H9 (cell line): ENCODE data around the gene HIC1. TPM values are rescaled to one million over a fixed set of nuclear protein-coding genes. Genes with fewer than 3 reads are reported as not detected.

Experiments used
- DNase-seq: peaks from one replicate; pipeline ENCODE4 v3.0.0-alpha.2; 2017
- H2AFZ ChIP-seq: one replicate; pipeline ENCODE4 v1.6.1; 2013; ENCODE audit warnings: mild to moderate bottlenecking, low read length, control low read depth, moderate library complexity
- H2AK5ac ChIP-seq: 2 replicates; pipeline ENCODE4 v1.6.1; 2013; ENCODE audit warnings: low read length, control low read depth, mixed read lengths; ENCODE audit not compliant: insufficient read length
- H2BK120ac ChIP-seq: one replicate; pipeline ENCODE4 v1.6.1; 2013; ENCODE audit warnings: low read depth, mild to moderate bottlenecking, low read length, control low read depth, inconsistent platforms; ENCODE audit not compliant: poor library complexity, severe bottlenecking
- H2BK12ac ChIP-seq: 2 replicates; pipeline ENCODE4 v1.6.1; 2013; ENCODE audit warnings: low read length, control low read depth, mixed read lengths, low read depth; ENCODE audit not compliant: insufficient read length
- H2BK15ac ChIP-seq: 2 replicates; pipeline ENCODE4 v1.6.1; 2013; ENCODE audit warnings: low read depth, low read length, control low read depth
- H2BK20ac ChIP-seq: one replicate; pipeline ENCODE4 v1.6.1; 2013; ENCODE audit warnings: low read depth, mild to moderate bottlenecking, low read length, control low read depth, inconsistent platforms; ENCODE audit not compliant: poor library complexity, severe bottlenecking
- H2BK5ac ChIP-seq: 2 replicates; pipeline ENCODE4 v1.6.1; 2013; ENCODE audit warnings: low read length, control low read depth, mixed read lengths; ENCODE audit not compliant: insufficient read length
- H3K14ac ChIP-seq: 2 replicates; pipeline ENCODE4 v1.6.1; 2013; ENCODE audit warnings: low read length, control low read depth; ENCODE audit not compliant: insufficient read depth
- H3K18ac ChIP-seq: 2 replicates; pipeline ENCODE4 v1.6.1; 2013; ENCODE audit warnings: low read depth, mild to moderate bottlenecking, mixed read lengths, low read length, control low read depth; ENCODE audit not compliant: insufficient read length
- H3K23ac ChIP-seq: 2 replicates; pipeline ENCODE4 v1.6.1; 2013; ENCODE audit warnings: low read length, control low read depth, mixed read lengths, low read depth; ENCODE audit not compliant: insufficient read length
- H3K23me2 ChIP-seq: 2 replicates; pipeline ENCODE4 v1.6.1; 2013; ENCODE audit warnings: low read depth, mild to moderate bottlenecking, mixed read lengths, low read length, control low read depth; ENCODE audit not compliant: insufficient read length, poor library complexity, severe bottlenecking
- H3K27ac ChIP-seq: 2 replicates; pipeline ENCODE4 v1.5.1; 2013; ENCODE audit warnings: low read length, control low read depth, mixed read lengths, low read depth; ENCODE audit not compliant: insufficient read length
- H3K27me3 ChIP-seq: 2 replicates; pipeline ENCODE4 v1.6.1; 2013; ENCODE audit warnings: low read length, control low read depth, inconsistent platforms; ENCODE audit not compliant: insufficient read depth
- H3K4ac ChIP-seq: 2 replicates; pipeline ENCODE4 v1.6.1; 2013; ENCODE audit warnings: low read depth, mild to moderate bottlenecking, control low read depth, inconsistent platforms, low read length, moderate library complexity
- H3K4me1 ChIP-seq: 2 replicates; pipeline ENCODE4 v1.6.1; 2013; ENCODE audit warnings: low read length, control low read depth, inconsistent platforms; ENCODE audit not compliant: insufficient read depth
- H3K4me2 ChIP-seq: 2 replicates; pipeline ENCODE4 v1.6.1; 2013; ENCODE audit warnings: low read length, control low read depth, mixed read lengths; ENCODE audit not compliant: insufficient read length, insufficient read depth
- H3K56ac ChIP-seq: 2 replicates; pipeline ENCODE4 v1.6.1; 2013; ENCODE audit warnings: low read depth, mild to moderate bottlenecking, mixed read lengths, low read length, control low read depth; ENCODE audit not compliant: insufficient read length
- H3K79me1 ChIP-seq: 2 replicates; pipeline ENCODE4 v1.6.1; 2013; ENCODE audit warnings: low read depth, mild to moderate bottlenecking, moderate library complexity, low read length, control low read depth, inconsistent platforms; ENCODE audit not compliant: insufficient read depth, poor library complexity, severe bottlenecking
- H3K79me2 ChIP-seq: 2 replicates; pipeline ENCODE4 v1.6.1; 2013; ENCODE audit warnings: low read length, control low read depth, inconsistent platforms; ENCODE audit not compliant: insufficient read depth
- H3K9ac ChIP-seq: 2 replicates; pipeline ENCODE4 v1.6.1; 2013; ENCODE audit warnings: low read length, control low read depth, mixed read lengths; ENCODE audit not compliant: insufficient read length; ENCODE audit errors: extremely low read depth
- H3K9me3 ChIP-seq: one replicate; pipeline ENCODE4 v1.6.1; 2013; ENCODE audit warnings: low read depth, low read length, inconsistent platforms; ENCODE audit not compliant: control insufficient read depth
- H3T11ph ChIP-seq: one replicate; pipeline ENCODE4 v1.6.1; 2013; ENCODE audit warnings: mild to moderate bottlenecking, low read length, control low read depth, inconsistent platforms
- H4K20me1 ChIP-seq: one replicate; pipeline ENCODE4 v1.6.1; 2013; ENCODE audit not compliant: control insufficient read depth, insufficient read length, insufficient read depth
- H4K5ac ChIP-seq: 2 replicates; pipeline ENCODE4 v1.6.1; 2013; ENCODE audit warnings: low read depth, mild to moderate bottlenecking, mixed read lengths, low read length, control low read depth; ENCODE audit not compliant: insufficient read length
- H4K8ac ChIP-seq: replicated peaks from 2 replicates; pipeline ENCODE4 v1.6.1; 2013; ENCODE audit warnings: low read length, control low read depth, mixed read lengths, low read depth; ENCODE audit not compliant: insufficient read length
- H4K91ac ChIP-seq: 2 replicates; pipeline ENCODE4 v1.6.1; 2013; ENCODE audit warnings: low read depth, mild to moderate bottlenecking, moderate library complexity, mixed read lengths, low read length, control low read depth; ENCODE audit not compliant: insufficient read length
- H3K27ac Mint-ChIP-seq, 3 experiments: 2 replicates in 2 of 3; 3 replicates in 1 of 3; pipeline ENCODE4 v1.8.0; 2020 to 2021; ENCODE audit warnings: mixed read lengths in 3 of 3, mild to moderate bottlenecking in 1 of 3, moderate library complexity in 1 of 3
- H3K27me3 Mint-ChIP-seq: 2 replicates; pipeline ENCODE4 v1.8.0; 2021; ENCODE audit warnings: low read depth, mild to moderate bottlenecking, moderate library complexity, mixed read lengths
- H3K36me3 Mint-ChIP-seq, 3 experiments: 2 replicates in 2 of 3; 3 replicates in 1 of 3; pipeline ENCODE4 v1.8.0; 2020 to 2021; ENCODE audit warnings: low read depth in 3 of 3, mixed read lengths in 3 of 3; ENCODE audit not compliant: insufficient read depth in 1 of 3
- H3K4me1 Mint-ChIP-seq, 2 experiments: 2 replicates each; pipeline ENCODE4 v1.8.0; 2020; ENCODE audit warnings: mixed read lengths in 2 of 2
- H3K4me3 Mint-ChIP-seq, 2 experiments: 2 replicates in 1 of 2; 3 replicates in 1 of 2; pipeline ENCODE4 v1.8.0; 2020 to 2021; ENCODE audit warnings: mild to moderate bottlenecking in 2 of 2, mixed read lengths in 2 of 2, moderate library complexity in 1 of 2
- H3K9me3 Mint-ChIP-seq, 2 experiments: 2 replicates in 1 of 2; 3 replicates in 1 of 2; pipeline ENCODE4 v1.8.0; 2020; ENCODE audit warnings: mild to moderate bottlenecking in 2 of 2, mixed read lengths in 2 of 2, moderate library complexity in 1 of 2
- WGBS: extraction: QIAGEN DNeasy Blood & Tissue Kit; methylation state at CpG from one replicate; pipeline ENCODE4 v1.1.7; 2013; ENCODE audit warnings: missing lambda C conversion rate, low lambda C conversion rate, mixed read lengths; ENCODE audit not compliant: insufficient read length; ENCODE audit errors: extremely low coverage; 5-methylcytosine and 5-hydroxymethylcytosine counted together
- total RNA-seq: library from RNA; stranded (reverse); gene quantifications from 2 replicates; pipeline ENCODE4 v1.2.1, GENCODE V29; 2021
- TF ChIP-seq, protein P1 (sequence below): fragments of 200-600 bp; sonication (generic); conservative IDR thresholded peaks from 3 replicates; pipeline ENCODE4 v1.8.0; 2021; ENCODE audit warnings: antibody characterized with exemption, mild to moderate bottlenecking

The HIC1 gene
- total RNA-seq, 1 experiment from 2014 or later: 1.8 TPM

DNA sequence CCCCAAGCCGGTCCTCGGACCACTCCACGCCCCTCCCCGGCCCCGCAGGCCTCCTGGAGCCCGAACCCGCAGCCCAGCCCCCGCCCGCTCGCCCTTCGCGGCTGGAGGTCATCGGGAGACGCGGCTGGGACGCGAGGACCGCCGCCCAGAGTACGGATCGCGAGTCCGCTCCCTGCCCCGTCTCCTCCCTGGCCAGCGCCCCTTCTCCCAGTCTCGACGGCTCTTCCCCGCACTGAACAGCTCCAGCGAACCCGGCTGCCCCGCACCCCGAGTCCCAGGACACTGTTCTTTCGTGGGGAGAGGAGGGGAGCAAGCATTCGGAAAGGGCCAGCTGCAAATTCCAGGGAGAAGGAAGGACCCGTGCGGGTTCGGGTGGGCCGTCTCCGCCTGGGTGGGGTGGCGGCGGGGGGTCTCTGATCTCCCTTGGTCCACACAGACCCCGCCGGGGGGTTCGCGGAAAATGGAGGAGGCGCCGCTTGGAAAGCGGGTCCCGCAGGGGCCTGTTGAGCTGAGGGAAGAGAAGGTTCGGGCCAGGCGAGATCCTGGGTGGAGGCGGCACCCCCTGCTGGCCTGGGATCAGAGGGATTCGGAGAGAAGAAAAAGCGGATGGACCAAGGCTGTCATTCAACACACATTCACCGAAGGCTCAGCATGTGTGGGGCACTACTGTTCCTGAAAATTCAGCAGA is 29.1 kb upstream of the HIC1 start:
- Histone ChIP-seq H3K4me2 (peak overlapping the region; percentile 3), H2BK5ac (no peak overlapping the region), H3K14ac (no peak overlapping the region), H3K27me3 (peaks cover 62% of the 10 kb centered on the region), H3K79me2 (no peaks in the 10 kb centered on the region), H4K20me1 (no peaks in the 10 kb centered on the region), H3K9ac (no peak overlapping the region), H2AK5ac (no peak overlapping the region), H3K18ac (no peak overlapping the region), H2BK20ac (no peak overlapping the region), H3K79me1 (no peaks in the 10 kb centered on the region), H2BK12ac (no peak overlapping the region), H4K5ac (no peak overlapping the region), H4K91ac (no peak overlapping the region), H2AFZ (no peak overlapping the region), H4K8ac (no peak overlapping the region), H3K9me3 (no peaks in the 10 kb centered on the region), H3K23ac (no peak overlapping the region), H3T11ph (no peak overlapping the region), H3K27ac (no peak overlapping the region), H2BK15ac (no peak overlapping the region), H3K4ac (no peak overlapping the region), H3K23me2 (peaks cover 23% of the 10 kb centered on the region), H2BK120ac (no peak overlapping the region), H3K56ac (no peak overlapping the region), H3K4me1 (no peaks in the 10 kb centered on the region)
- WGBS: no CpG with 5 or more reads among the region's 55 CpGs
- Mint-ChIP-seq H3K9me3 (peaks cover 5 to 6% of the 10 kb centered on the region in 2 experiments; a peak in 4 of 5 replicates), H3K36me3 (no peaks in the 10 kb centered on the region; a peak in 1 of 7 replicates), H3K27ac (no peak overlapping the region), H3K4me3 (peak overlapping the region; percentile 49 to 79), H3K27me3 (peaks cover 85% of the 10 kb centered on the region), H3K4me1 (peaks cover 10 to 20% of the 10 kb centered on the region in 2 experiments)
- DNase-seq: peak; percentile 75
- TF ChIP-seq, protein P1, sequence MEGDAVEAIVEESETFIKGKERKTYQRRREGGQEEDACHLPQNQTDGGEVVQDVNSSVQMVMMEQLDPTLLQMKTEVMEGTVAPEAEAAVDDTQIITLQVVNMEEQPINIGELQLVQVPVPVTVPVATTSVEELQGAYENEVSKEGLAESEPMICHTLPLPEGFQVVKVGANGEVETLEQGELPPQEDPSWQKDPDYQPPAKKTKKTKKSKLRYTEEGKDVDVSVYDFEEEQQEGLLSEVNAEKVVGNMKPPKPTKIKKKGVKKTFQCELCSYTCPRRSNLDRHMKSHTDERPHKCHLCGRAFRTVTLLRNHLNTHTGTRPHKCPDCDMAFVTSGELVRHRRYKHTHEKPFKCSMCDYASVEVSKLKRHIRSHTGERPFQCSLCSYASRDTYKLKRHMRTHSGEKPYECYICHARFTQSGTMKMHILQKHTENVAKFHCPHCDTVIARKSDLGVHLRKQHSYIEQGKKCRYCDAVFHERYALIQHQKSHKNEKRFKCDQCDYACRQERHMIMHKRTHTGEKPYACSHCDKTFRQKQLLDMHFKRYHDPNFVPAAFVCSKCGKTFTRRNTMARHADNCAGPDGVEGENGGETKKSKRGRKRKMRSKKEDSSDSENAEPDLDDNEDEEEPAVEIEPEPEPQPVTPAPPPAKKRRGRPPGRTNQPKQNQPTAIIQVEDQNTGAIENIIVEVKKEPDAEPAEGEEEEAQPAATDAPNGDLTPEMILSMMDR: peak; percentile 49; the same call in 2 of the 3 replicates
